Camera-type eye (tissue), 1 donor: Measurements from ENCODE around the gene ACYP2. TPM values are rescaled to one million over a fixed set of nuclear protein-coding genes. Genes with fewer than 3 reads are reported as not detected.

Experiments
- total RNA-seq: library from RNA; depleted of rRNA; stranded (reverse); fragments of >200 nt; gene quantifications from one replicate; pipeline ENCODE4 v1.2.3, GENCODE V29; 2014

ACYP2 gene
- total RNA-seq: 28.0 TPM

DNA sequence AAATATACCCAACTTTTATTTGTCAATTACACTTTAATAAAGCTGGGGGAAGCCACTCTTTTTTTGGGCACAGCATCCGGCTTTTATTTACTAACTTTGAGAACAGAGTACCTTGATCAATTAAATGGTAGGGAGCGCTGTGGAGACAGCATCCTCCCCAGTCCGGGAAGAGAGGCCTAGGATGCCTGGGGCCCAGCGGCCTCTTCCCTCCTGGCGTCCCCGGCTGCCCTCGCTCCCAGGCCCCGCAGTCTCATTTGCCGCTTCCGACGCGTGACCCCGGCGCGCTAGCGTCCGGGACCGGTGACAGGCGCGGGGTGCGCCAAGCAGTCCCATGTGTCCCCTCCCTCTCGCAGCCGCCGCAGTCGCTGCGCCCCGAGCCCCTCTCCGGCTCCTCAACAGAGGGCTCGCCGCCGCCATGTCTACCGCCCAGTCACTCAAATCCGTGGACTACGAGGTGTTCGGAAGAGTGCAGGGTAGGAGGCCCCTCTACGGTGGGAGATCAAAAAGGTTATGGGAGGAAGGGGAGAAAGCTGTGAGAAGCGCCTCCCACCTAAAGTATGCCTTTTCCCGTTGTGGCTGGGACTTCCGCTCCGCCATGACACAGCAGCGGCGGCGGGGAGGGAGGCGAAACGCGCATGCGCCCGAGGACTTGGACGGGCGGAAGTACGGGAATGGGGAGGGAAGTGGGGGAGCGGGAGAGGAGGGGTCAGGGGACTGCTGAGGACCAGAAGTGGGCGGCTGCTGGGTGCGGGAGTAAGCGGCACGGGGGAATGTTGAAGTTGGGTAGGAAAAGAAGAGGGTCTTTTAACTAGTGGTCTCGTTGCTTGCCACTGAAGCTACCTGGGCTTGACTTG lies at the start of gene ACYP2:
ACYP2 (plus strand) TSS at position 332 of the 854 bp plus-strand sequence.

DNA sequence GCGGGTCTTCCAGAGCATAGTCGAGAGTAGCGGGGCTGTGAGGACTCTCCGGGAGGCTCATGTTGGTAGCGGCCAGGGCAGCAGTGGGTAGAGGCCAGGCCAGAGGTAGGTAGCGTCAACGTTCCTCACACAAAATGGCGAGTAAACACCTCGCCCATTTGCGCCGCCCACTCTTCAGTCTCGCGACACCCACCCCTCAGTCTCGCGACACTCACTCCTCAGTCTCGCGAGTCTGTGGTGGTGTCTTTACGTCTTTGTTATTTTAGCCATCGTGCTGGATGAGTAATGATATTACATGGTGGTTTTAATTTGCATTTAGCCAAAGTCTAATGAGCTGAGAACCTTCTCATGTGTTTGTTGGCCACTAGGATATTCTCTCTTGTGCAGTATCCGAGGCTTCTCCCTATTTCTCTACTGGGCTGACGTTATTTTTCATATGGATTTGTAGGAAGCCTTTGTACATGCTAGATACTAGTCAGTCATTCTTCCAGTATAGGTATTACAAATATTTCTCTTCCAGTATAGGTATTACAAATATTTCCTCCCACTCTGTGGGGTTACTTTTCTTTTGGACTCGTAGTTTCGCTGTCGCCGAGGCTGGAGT lies 140.8 kb downstream of the ACYP2 start, which contains the start of gene TSPYL6:
TSPYL6 (minus strand) TSS at position 139 of the 604 bp plus-strand sequence; CDS start at position 61, 78 bp downstream.

Other genes with a start within 250 kb of the ACYP2 start
- 69.7 TPM for gene PSME4, start 144.6 kb upstream of the ACYP2 start, total RNA-seq
- gene TSPYL6, start 140.6 kb downstream of the ACYP2 start, total RNA-seq: 0.44 TPM